Lower leg skin (tissue), 3 donors: Measurements from ENCODE around the gene CPA5.

Experiments used
- CTCF ChIP-seq, 3 donors: fragments of 450-650 bp; IDR thresholded peaks; one replicate each; pipeline ENCODE4 v1.5.1; 2016; ENCODE audit warnings: antibody characterized with exemption in 3 of 3, mild to moderate bottlenecking in 3 of 3, moderate library complexity in 2 of 3
- POLR2A ChIP-seq, 2 donors: fragments of 450-650 bp; IDR thresholded peaks; one replicate each; pipeline ENCODE4 v1.6.1; 2016 to 2017; ENCODE audit warnings: antibody characterized with exemption in 2 of 2, mild to moderate bottlenecking in 1 of 2, moderate library complexity in 1 of 2

GRCh38 chr7:130384371-130384801 is 39.8 kb downstream of the CPA5 start:
- TF ChIP-seq CTCF (IDR thresholded peaks at IDR 0.05) (no peak), POLR2A (IDR thresholded peaks at IDR 0.05) (no peak)
